SU-DHL-6 (cell line): ENCODE measurements around the gene ITIH3.

Experiments used
- H2AFZ ChIP-seq: fragments of 200-600 bp; sonication (generic); 2 replicates; pipeline ENCODE4 v1.6.1; 2014; ENCODE audit warnings: low read depth, mild to moderate bottlenecking, moderate library complexity, mixed read lengths, antibody characterized with exemption, low read length; ENCODE audit not compliant: severe bottlenecking
- H3F3A ChIP-seq: fragments of 200-600 bp; shearing (Covaris generic); 2 replicates; pipeline ENCODE4 v1.6.0; 2016; ENCODE audit warnings: antibody characterized with exemption, mild to moderate bottlenecking; ENCODE audit not compliant: insufficient read depth
- H3K27ac ChIP-seq: fragments of 200-600 bp; sonication (generic); 2 replicates; pipeline ENCODE4 v1.5.1; 2016; ENCODE audit warnings: low read depth, mild to moderate bottlenecking, low read length, moderate library complexity, mixed read lengths
- H3K27me3 ChIP-seq: fragments of 200-600 bp; sonication (generic), shearing (Covaris generic); 2 replicates; pipeline ENCODE4 v1.6.0; 2014; ENCODE audit warnings: mild to moderate bottlenecking, low read length
- H3K36me3 ChIP-seq: fragments of 200-600 bp; sonication (generic); 2 replicates; pipeline ENCODE4 v1.6.1; 2014; ENCODE audit warnings: mild to moderate bottlenecking, low read length, mixed read lengths
- H3K4me2 ChIP-seq: fragments of 300-600, 200-600 bp; shearing (Covaris generic), sonication (generic); 2 replicates; pipeline ENCODE4 v1.6.0; 2014; ENCODE audit warnings: low read length, low read depth, mild to moderate bottlenecking; ENCODE audit not compliant: poor library complexity, severe bottlenecking
- H3K4me3 ChIP-seq: fragments of 200-600 bp; sonication (generic); 2 replicates; pipeline ENCODE4 v1.5.1; 2014; ENCODE audit warnings: antibody characterized with exemption, low read length, mild to moderate bottlenecking, mixed read lengths; ENCODE audit not compliant: insufficient read depth, poor library complexity, severe bottlenecking
- H3K79me2 ChIP-seq: fragments of 200-600 bp; sonication (generic); 2 replicates; pipeline ENCODE4 v1.6.1; 2014; ENCODE audit warnings: mild to moderate bottlenecking, low read length, moderate library complexity; ENCODE audit not compliant: insufficient read depth
- H3K9ac ChIP-seq: fragments of 200-600 bp; sonication (generic); 2 replicates; pipeline ENCODE4 v1.7.0; 2014; ENCODE audit warnings: mild to moderate bottlenecking, low read length
- H3K9me2 ChIP-seq: fragments of 200-600 bp; sonication (generic); replicated peaks from 2 replicates; pipeline ENCODE4 v1.6.1; 2014; ENCODE audit warnings: low read length; ENCODE audit not compliant: insufficient read depth
- H3K9me3 ChIP-seq: fragments of 200-600 bp; sonication (generic); 2 replicates; pipeline ENCODE4 v1.6.1; 2014; ENCODE audit warnings: low read length, mixed read lengths; ENCODE audit not compliant: insufficient read depth
- H4K20me1 ChIP-seq: fragments of 200-600 bp; sonication (generic); 2 replicates; pipeline ENCODE4 v1.6.1; 2014; ENCODE audit warnings: low read depth, mild to moderate bottlenecking, antibody characterized with exemption, low read length, moderate library complexity, mixed read lengths
- EZH2phosphoT487 ChIP-seq: fragments of 200-600 bp; sonication (generic), shearing (Covaris generic); conservative IDR thresholded peaks from 2 replicates; pipeline ENCODE4 v1.6.1; 2018; ENCODE audit warnings: mild to moderate bottlenecking, antibody characterized with exemption, low read length, moderate library complexity, mixed read lengths
- TF ChIP-seq, protein P1 (sequence below): fragments of 200-600 bp; sonication (generic); IDR thresholded peaks from one replicate; pipeline ENCODE4 v1.5.1; 2017; ENCODE audit warnings: antibody characterized with exemption, mild to moderate bottlenecking, low read length, moderate library complexity; ENCODE audit not compliant: insufficient read depth, poor library complexity, severe bottlenecking

Gene ITIH3

DNA sequence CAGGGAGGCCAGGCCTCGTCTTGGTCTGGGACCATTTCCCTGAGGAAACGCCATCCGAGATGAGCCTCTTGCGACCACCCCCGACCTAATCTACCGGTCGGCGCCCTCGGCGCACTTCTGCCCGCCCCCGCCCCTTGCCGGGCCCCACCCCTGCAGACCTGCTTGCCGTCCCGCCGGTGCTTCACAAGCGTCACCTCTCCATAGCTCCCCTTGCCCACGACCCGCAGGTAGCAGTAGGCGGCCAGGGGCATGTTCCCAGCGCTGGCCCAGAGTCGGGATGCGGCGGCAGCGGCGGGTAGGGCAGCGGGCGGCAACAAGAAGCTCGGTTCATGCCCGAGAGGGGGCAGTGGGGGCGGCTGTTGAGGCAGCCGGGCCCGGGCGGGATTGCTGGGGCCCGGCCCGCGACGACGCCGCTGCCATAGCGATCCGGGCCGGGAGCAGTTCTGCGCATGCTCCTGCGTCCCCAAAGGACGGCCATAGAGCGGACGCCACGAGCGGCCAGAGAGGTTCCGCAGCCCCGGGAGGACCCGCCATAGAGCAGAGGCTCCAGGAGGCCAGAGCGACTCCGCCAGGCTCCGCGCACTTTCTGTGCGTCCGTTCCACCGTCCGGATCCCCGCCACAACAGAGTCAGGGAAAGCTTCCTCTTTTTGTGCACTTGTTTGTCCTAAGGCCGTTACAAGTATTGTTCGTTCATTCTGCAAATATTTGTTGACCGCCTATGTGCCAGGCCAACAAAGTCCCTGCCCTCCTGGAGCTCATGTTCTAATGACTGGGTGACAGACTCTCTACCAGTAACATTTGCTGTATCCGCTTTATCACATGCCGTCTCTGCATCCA lies 23.9 kb upstream of the ITIH3 start, which contains the start of gene NEK4:
NEK4 (minus strand) TSS at position 445 of the 838 bp plus-strand sequence; CDS start at position 251, 194 bp downstream.
- Histone ChIP-seq H2AFZ (peak within 1 kb of the TSS; percentile 95), H3K9ac (peak within 1 kb of the TSS; percentile 66), H3K9me2 (no peaks in the 10 kb centered on the region), H3K4me2 (peak within 1 kb of the TSS; percentile 93), H3K9me3 (no peaks in the 10 kb centered on the region), H3K36me3 (no peaks in the 10 kb centered on the region), H3K79me2 (no peaks in the 10 kb centered on the region), H3K27ac (peak within 1 kb of the TSS; percentile 38; the same call in 1 of the 2 replicates), H3K27me3 (no peaks in the 10 kb centered on the region), H4K20me1 (no peaks in the 10 kb centered on the region), H3K4me3 (peak within 1 kb of the TSS; percentile 84), H3F3A (no peaks in the 10 kb centered on the region; the same call in 1 of the 2 replicates)
- TF ChIP-seq, protein P1, sequence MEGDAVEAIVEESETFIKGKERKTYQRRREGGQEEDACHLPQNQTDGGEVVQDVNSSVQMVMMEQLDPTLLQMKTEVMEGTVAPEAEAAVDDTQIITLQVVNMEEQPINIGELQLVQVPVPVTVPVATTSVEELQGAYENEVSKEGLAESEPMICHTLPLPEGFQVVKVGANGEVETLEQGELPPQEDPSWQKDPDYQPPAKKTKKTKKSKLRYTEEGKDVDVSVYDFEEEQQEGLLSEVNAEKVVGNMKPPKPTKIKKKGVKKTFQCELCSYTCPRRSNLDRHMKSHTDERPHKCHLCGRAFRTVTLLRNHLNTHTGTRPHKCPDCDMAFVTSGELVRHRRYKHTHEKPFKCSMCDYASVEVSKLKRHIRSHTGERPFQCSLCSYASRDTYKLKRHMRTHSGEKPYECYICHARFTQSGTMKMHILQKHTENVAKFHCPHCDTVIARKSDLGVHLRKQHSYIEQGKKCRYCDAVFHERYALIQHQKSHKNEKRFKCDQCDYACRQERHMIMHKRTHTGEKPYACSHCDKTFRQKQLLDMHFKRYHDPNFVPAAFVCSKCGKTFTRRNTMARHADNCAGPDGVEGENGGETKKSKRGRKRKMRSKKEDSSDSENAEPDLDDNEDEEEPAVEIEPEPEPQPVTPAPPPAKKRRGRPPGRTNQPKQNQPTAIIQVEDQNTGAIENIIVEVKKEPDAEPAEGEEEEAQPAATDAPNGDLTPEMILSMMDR: no peak
- TF ChIP-seq EZH2phosphoT487: no peak

DNA sequence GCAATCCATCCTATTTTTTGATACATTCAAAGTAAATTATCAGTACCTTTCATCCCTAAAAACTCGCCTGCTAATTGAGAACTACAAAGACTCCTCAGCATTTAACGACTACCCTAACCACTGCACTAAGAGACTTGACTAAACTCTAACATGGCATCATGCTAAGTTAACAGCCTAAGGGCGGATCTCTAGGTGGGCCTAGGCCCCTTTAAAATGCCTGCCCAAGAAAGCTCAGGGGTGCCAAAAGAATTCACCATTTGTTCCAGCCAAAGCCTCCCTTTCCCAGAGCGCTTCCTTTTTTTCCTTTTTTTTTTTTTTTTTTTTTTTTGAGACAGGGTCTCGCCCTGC lies 23.3 kb upstream of the ITIH3 start:
- no peaks in the 10 kb centered on the region for H3K27me3 ChIP-seq
- H3K36me3 ChIP-seq: no peaks in the 10 kb centered on the region
- peak overlapping the region; percentile 66 for H3K9ac ChIP-seq
- H4K20me1 ChIP-seq: no peaks in the 10 kb centered on the region
- no peaks in the 10 kb centered on the region for H3K79me2 ChIP-seq
- no peaks in the 10 kb centered on the region for H3K9me2 ChIP-seq
- H3F3A ChIP-seq: no peaks in the 10 kb centered on the region; the same call in 1 of the 2 replicates
- peak overlapping the region; percentile 93 for H3K4me2 ChIP-seq
- no peaks in the 10 kb centered on the region for H3K9me3 ChIP-seq
- peak overlapping the region; percentile 84 for H3K4me3 ChIP-seq
- H2AFZ ChIP-seq: peak overlapping the region; percentile 95
- peak overlapping the region; percentile 38; the same call in 1 of the 2 replicates for H3K27ac ChIP-seq
- TF ChIP-seq, protein P1: no peak
- TF ChIP-seq EZH2phosphoT487: no peak

DNA sequence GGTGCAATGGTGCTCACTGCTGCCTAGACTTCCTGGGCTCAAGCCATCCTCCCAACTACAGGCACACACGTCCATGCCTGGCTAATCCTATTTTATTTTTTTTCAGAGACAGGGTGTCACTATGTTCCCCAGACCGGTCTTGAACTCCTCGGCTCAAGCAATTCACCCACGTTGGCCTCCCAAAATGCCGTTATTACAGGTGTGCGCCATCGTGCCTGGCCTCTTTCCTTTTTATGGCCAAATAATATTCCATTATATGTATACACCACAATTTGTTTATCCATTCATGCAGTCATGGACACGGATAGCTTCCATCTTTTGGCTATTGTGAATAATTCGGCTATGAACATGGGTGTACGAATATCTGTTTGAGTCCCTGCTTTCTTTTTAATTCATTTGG lies 22.9 kb upstream of the ITIH3 start:
- Histone ChIP-seq H3K27ac (no peak overlapping the region), H3K9me3 (no peaks in the 10 kb centered on the region), H3F3A (no peaks in the 10 kb centered on the region; the same call in 1 of the 2 replicates), H3K36me3 (no peaks in the 10 kb centered on the region), H3K27me3 (no peaks in the 10 kb centered on the region), H4K20me1 (no peaks in the 10 kb centered on the region), H3K79me2 (no peaks in the 10 kb centered on the region), H3K4me3 (no peak overlapping the region), H3K9me2 (no peaks in the 10 kb centered on the region), H2AFZ (peak overlapping the region; percentile 95), H3K4me2 (peak overlapping the region; percentile 93), H3K9ac (peak overlapping the region; percentile 66; the same call in 1 of the 2 replicates)
- TF ChIP-seq, protein P1: no peak
- TF ChIP-seq EZH2phosphoT487: no peak
